COLO668 (cell line): ENCODE results near the gene CKS2.
"Not testable (repeated sequence)": the region's sequence is repeated elsewhere in the genome, so short reads cannot be mapped to it uniquely, and the experiment has no call there.

Source experiments
- DNase-seq: peaks from one replicate; lab custom pipeline; 2025; ENCODE audit not compliant: unreplicated experiment; lab: John Stamatoyannopoulos, UW

CKS2 gene

DNA sequence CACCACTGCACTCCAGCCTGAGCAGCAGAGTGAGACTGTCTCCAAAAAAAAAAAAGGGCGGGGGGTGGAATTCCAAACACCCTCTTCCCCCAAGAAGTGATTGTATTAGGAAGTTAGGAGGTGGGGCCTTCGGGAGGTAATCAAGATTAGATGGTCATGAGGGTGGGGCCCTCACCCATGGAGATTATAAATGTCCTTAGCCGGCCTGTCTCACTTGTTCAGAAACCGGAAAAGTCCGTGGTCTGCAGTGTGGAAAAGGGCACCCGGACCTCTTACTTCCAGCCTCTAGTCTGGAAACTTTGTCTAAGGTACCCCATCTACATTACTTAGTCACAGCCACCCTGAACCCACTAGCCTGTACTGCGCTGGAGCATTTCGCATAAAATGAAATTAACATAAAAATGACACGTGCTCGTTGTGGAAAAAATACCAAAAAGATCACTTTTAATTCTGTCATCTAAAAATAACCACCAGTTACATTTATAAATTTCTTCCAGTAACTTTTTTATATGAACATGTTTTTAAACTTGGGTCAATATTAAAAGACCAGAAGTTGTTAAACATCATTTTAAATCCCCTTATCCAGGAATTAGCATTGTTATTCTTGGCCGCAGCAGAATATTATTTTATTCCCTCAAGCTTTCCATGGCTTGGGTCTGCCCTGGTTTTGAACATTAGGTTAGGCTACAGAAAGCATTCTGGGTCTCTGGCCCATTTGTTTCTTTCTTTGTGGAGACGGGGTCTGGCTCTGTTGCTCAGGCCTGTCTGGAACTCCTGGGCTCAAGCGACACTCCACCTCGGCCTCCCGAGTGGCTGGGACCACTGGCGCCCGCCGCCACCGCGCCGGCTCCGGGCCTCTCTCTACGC is 1.2 kb upstream of the CKS2 start:
- DNase-seq: no peak

GRCh38 chr9:89311346-89312221 is 589 bp downstream of the CKS2 start:
- peak; percentile 41 for DNase-seq

GRCh38 chr9:89312222-89312571 is 1.2 kb downstream of the CKS2 start:
- no peak for DNase-seq

DNA sequence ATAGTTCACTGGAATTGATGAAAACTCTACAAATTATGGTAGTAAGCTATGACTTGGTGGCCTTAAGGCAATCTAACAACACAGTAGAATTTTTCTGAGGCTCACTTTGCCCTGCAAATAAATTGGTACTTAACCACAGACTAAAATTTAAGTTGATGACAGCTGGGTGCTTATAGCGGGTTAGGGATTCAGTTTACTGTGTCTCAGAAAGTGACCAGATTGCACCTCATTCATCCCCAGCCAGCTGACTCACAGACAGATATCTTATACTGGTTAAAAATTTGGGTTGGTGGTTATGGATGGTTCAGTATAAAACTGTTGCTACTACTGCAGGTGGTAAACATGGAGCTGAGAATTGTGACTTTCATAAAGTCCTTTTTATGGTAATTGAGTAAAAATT is 2.8 kb downstream of the CKS2 start:
- no peak for DNase-seq

GRCh38 chr9:89314955-89315354 is 4.0 kb downstream of the CKS2 start:
- no peak for DNase-seq

GRCh38 chr9:89315482-89315881 is 4.5 kb downstream of the CKS2 start:
- DNase-seq: no peak

DNA sequence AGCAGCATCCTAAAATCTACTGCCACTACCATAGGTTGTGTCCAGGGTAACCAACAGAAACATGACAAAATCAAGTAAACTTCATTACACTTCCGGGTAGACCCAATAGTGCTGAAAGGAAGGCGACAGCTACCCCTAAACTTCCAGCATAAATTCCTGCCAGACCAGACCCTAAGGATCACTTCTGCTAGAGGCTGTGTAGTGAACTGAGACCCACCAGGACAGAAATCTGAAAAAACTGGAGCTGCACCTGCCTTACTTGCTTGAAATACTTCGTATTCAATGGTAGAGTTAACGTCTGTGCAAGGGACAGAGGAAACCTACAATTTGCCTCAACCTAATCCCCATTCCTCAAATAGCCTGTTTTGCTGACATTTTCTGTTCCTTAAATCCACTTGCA is 6.3 kb downstream of the CKS2 start:
- DNase-seq: no peak

- peak; percentile 96 for DNase-seq
Measured at GRCh38 chr9:89318123-89319014, 7.4 kb downstream of the CKS2 start, which contains the start of gene SECISBP2. Gene SECISBP2, plus strand, starts transcription at chr9:89318500. Its CDS starts 77 bp downstream, at chr9:89318577.

DNA sequence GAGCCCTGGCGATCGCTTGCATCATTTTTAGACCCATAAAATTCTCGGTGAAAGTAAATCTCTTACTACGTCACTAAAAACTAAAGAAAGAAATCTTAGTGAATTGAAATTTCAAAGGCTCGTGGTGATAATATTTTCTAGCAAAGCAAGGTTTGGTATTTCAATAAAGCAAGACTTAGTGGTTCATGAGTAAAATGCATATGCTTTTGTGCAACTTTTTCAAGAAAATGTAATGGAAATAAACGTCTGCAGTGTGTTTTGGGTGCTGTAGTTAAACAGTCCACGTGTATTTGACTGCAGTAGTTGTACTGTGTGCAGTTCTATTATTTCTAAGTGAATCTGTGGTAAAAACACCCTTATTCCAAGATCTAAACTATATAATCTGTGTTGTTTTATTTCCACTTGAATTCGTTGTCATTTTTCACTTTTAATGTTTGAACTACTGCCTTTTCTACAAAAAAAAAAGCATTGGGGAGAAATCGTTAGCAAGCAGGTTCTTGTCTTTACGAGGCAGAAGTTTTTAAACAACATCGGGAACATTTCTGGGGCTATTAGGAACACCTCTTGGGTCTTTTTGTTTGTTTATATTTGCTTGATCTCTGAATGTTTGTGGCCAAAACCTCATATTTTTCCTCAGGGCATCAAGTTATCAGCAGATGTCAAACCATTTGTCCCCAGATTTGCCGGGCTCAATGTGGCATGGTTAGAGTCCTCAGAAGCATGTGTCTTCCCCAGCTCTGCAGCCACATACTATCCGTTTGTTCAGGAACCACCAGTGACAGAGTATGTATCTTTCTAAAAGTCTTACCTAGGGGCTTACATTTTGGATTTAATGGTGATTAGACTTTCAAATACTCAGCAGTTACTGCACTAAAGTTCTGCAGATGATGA is 8.3 kb downstream of the CKS2 start:
- DNase-seq: no peak

GRCh38 chr9:89323390-89323789 is 12.4 kb downstream of the CKS2 start:
- no peak for DNase-seq

DNA sequence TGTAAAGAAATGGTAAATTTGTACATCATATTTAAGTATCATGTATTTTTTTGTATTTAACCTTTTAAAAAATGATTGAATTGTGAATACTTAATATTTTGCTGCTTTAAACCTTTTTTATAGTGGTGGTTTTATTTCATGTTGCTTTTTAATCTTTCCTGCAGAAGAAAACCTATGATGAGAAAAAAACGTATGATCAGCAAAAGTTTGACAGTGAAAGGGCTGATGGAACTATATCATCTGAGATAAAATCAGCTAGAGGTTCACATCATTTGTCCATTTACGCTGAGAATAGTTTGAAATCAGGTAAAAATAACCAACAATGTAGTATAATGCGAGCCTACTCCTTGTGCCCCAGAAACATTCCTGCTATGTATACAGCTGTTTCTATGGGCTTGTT is 14.7 kb downstream of the CKS2 start:
- no peak for DNase-seq

GRCh38 chr9:89328064-89328463 is 17.1 kb downstream of the CKS2 start:
- no peak for DNase-seq

GRCh38 chr9:89329917-89330316 is 18.9 kb downstream of the CKS2 start:
- no peak for DNase-seq

DNA sequence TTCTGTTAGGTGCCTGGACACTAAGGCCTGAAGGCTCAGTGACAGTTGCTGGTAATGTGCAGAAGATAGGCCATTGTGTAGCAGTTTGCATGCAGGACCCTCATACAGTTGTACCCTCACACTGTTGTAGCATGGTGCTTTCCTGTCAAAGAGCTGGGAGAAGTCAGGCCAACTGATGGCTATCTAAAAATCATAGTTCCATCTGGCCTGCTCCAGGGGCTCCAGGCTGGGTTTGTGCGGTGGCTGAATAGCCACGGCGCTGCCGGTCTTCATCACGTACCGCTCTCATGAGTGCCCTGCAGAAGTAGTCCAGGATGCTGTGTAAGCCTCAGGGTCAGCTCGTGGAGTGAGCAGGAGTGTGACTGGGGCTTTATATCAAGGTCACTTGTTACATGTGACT is 19.5 kb downstream of the CKS2 start:
- DNase-seq: no peak

- DNase-seq: no peak
Measured at GRCh38 chr9:89339807-89340206, 28.8 kb downstream of the CKS2 start.

DNA sequence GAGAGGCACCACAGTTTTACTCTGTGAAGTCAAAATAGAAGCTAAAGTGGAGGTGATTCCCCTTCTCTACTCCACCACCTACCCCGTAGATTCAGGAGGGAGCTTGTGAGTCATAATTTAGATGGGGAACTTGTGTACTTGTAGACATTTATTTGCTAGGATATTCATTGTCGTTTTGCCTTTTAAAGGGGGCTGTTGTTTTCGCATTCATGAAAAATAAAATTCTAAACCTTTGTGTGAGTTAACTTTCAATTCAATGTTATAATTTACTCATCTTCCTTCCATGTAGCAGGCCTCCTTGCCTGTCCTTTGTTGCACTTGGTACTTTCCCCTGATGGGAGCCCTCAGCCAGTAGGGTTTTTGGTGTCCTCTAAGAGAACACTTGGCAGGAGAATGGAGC is 29.3 kb downstream of the CKS2 start:
- DNase-seq: no peak

DNA sequence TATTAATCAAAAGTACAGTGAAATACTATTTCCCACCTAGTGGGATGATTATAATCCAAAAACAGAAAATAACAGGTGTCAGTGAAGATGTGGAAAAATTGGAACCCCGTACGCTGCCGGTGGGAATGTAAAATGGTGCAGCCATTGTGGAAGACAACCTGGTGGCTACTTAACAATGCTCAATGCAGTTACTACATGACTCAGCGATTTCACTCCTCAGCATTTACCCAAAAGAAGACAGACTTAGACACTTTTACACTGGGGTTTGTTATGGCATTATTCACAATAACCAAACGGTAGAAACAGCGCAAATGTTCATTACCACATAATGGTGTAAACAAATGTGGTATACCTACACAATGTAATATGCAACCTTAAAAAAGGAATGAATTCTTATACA is 31.2 kb downstream of the CKS2 start:
- DNase-seq: no peak

GRCh38 chr9:89342948-89343347 is 32.0 kb downstream of the CKS2 start:
- no peak for DNase-seq

DNA sequence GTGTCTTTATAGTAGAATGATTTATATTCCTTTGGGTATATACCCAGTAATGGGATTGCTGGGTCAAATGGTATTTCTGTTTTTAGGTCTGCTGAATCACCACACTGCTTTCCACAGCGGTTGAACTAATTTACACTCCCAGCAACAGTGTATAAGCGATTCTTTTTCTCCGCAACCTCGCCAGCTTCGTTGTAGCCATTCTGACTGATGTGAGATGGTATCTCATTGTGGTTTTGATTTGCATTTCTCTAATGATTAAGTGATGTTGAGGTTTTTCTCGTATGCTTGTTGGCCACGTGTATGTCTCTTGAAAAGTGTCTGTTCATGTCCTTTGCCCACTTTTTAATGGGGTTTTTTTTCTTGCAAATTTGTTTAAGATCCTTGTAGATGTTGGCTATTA is 32.8 kb downstream of the CKS2 start:
- not testable (repeated sequence) for DNase-seq

DNA sequence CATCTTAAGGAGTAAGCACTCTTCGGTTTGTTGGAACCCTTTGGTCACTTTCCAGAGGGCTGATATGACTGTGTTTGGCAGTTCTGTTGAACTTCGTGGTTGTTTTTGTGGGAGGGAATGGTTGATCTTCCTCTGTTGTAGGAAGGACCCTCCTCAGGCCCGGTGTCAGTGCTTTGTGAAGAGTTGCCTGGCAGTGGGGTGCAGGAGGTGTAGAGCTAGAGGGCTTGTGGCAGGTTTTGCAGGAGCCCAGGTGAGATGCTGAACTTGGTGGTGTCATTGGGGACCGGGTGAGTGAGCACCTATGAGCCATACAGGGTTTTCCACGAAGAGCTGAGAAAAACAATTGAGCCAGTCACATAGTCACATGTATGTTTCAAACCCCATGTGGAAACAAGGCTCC is 34.5 kb downstream of the CKS2 start:
- DNase-seq: no peak
